Stimulated activated CD8-positive, alpha-beta memory T cell treated with anti-CD3 and anti-CD28 coated beads, Interleukin-4, amount 100 ng/mL, for 24 hours (primary cell): Measurements from ENCODE around the gene RNFT2.

Experiments
- DNase-seq: peaks from one replicate; pipeline ENCODE4 v3.0.0-alpha.2; 2020; ENCODE audit warnings: low read depth

The RNFT2 gene

DNA sequence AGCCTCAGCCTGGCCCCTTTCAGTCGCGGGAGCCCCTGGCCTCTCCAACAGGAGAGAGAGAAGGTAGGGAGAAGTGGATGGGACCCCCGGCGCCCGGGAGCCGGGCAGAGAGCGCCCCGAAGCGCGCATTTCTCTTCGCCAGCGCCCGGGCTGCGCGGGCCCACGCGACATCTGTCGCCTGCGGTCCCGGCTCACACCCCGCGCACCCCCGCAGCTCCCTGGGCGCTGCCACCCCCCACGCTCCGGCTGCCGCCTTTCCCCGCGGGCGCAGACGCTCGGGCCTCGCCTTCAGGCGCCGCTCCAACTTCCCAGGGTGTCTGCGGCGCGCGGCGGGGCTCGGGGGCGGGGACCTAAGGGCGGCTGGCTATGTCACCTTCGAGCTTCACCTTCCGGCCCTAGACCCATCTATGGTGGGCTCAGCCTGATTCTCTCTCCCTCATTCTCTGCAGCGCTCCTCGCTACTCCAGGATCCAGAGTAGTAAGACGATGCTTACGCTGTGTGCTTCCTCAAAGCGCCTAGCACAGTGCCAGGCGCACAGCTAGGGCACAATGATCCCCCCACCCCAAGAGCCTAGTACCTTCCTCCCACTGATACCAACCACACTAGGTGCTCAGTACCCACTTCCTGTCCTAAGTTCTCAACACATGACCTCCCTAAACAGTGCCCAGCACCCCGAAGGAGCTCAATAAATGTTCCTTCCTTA is 141.5 kb downstream of the RNFT2 start:
- no peak for DNase-seq

DNA sequence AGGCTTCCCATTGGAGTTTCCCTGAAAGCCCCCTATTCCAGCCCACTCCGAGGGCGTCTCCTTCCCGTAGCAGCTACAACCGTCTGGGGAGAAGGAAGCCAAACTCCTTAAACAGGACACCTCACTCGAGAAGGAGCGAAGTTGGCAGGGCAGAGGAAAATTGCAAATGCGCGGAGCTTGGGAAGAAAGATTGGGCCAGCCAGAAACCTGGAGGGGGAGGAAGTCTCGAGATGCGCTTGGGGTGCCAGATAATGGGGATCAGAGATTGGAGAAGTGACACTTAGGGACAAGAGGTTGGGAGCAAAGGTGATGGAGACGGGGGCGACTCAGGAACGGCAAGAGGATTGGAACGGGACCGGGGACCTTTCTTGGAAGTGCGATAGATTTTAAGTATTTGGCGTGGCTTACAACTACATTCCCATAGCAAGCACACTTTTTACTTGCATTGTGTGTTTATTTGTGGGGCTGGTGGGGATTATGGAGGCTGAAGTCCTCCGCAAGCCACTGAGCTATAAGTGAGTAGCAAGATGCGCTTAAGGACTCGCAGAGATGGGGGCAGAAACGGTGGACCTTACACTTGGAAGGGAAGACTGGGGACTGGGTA is 142.2 kb downstream of the RNFT2 start:
- no peak for DNase-seq

- peak; percentile 15 for DNase-seq
Observed at GRCh38 chr12:116880817-116881324, 142.8 kb downstream of the RNFT2 start.

DNA sequence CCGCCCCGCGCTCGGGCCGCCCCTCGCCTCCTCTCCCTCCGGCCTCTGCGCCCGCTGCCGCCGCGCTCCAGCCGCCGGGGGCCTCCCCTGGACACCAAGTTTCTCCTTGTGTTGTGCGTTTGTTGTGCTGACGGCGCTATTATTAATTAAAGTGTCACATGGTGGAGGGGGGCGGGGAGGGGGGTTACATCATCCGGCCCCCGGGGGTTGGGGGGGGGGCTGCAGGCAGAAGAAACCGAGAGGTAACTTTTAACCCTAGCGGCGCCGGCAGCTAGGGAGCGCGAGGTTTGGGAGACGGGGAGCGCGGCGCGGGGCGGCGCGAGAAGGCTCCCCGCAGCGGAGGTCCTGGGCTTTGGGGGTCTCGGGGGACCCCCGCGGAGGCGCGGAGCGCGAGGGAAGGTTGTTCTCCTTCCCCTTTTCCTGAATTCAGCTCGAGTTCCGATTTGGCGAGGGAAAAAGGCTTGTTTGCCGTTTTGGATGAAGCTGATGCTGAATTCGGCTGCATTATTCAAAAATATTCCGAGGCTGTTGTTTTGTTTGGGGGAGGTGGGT is 143.3 kb downstream of the RNFT2 start, which contains the start of gene HRK:
TSS of gene HRK (minus strand) at position 117 of the 552 bp plus-strand sequence. CDS start 134 bp downstream, outside the sequence.
- DNase-seq, result no peak

DNA sequence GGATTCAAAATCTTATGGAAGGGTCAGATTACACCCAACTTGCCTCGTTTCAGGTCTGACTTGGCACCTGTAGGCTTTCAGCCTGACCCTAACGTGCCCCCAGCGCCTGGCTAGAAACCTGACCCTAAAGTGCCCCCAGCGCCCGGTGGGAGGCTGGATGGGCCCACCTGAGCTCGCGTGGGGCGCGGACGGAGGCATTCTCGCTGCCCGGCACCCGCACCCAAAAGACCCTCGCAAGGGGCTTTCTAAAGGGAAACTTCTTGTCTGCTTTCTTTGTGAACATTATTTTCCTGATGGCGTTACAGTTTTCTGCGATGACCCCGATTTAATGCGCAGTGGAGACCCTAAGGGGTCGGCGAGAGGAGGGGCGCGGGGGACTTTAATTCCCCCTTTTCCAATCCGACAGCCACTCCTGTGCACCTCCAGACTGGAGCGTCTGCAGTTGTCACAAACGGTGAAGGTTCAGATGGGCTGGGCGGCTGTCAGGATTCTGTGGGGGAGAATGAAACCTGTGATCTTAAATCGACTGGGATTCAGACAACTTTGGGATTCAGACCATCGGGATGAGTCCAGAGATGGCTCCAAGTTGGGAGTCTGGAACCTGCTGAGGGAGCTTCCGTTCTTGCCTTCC is 143.9 kb downstream of the RNFT2 start:
- DNase-seq, result no peak

- no peak for DNase-seq
Observed at GRCh38 chr12:116882742-116883141, 144.6 kb downstream of the RNFT2 start.

- DNase-seq, result no peak
Observed at GRCh38 chr12:116884871-116885270, 146.8 kb downstream of the RNFT2 start.

GRCh38 chr12:116885491-116885890 is 147.4 kb downstream of the RNFT2 start:
- no peak for DNase-seq

DNA sequence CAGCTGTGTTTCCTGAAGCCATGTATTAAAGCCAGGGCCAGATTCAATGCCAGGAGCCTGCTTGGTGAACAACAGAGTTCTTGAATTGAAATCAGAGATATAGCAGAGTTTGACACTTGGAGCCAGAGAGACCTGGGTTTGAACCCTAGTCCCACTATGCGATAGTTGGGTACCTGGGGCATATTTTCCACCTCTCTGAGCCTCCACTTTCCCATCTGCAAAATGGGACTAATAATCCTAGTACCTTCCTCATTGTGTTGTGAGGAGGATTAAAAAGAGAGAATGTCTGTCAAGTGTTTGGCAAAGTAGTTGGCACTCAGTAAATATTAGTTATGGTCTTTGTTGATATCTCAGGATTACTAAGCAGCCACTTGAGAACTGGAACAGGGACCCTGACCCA is 149.1 kb downstream of the RNFT2 start:
- DNase-seq, result no peak

DNA sequence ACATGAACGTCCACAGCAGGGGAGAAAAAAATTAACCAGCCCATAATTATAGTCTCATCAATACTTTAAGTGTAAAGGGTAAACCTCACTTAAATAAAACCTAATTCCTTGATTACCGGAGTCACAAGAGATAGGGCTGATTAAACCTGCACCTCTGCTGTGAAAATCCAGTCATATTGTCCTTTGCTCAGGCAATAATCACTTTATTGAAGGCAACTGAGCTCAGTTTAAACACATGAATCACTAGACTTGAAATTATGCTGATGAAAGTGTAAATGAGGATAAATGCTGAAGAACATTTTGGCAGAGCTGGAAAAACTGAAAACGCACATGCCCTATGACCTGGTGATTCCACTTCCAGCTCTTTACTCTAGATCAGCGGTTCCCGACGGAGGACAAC is 149.8 kb downstream of the RNFT2 start:
- DNase-seq, result no peak

DNA sequence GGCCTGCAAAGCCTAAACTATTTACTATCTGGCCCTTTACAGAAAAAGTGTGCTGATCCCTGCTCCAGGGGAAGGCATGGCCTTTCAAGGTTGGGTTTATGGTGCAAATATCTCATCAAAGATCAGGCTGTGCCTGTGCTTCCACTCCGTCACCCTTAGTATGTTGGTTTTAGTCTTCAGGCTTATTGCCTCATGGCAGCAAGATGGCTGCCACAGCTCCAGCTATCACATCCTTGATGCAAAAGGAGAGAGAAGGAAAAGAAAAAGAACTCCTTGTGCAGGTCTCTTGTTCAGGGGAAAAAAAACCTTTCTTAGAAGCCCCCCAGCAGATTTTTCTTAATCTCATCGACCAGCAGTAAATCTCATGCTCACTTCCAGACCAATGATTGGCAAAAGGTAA is 152.2 kb downstream of the RNFT2 start:
- no peak for DNase-seq

DNA sequence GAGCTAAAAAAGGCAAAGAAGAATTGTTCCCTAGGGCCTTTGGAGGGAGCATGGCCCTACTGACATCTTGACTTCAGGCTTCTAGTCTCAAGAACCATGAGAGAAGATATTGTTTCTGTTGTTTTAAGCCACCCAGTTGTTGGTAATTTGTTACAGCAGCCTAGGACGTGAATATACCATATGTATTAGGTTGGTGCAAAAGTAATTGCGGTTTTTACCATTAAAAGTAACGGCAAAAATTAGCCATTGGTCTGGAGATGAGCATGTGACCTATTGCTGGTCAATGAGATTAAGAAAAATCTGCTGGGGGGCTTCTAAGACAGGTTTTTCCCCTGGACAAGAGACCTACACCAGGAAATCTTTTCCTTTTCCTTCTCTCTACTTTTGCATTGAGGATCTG is 152.9 kb downstream of the RNFT2 start:
- no peak for DNase-seq

- no peak for DNase-seq
Observed at GRCh38 chr12:116892349-116893140, 154.4 kb downstream of the RNFT2 start.

DNA sequence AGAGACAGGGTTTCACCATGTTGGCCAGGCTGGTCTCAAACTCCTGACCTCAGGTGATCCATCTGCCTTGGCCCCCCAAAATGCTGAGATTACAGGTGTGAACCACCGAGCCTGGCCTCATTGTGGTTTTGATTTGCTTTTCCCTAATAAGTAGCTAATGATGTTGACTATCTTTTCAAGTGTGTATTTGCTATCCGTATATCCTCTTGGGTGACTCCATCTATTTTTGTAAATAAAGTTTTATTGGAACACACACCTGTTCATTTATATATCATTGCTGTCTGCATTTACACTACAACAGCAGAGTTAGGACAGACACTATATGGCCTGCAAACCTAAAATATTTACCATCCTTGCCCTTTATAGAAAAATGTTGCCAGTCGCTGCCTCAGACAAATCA is 156.8 kb downstream of the RNFT2 start:
- no peak for DNase-seq

DNA sequence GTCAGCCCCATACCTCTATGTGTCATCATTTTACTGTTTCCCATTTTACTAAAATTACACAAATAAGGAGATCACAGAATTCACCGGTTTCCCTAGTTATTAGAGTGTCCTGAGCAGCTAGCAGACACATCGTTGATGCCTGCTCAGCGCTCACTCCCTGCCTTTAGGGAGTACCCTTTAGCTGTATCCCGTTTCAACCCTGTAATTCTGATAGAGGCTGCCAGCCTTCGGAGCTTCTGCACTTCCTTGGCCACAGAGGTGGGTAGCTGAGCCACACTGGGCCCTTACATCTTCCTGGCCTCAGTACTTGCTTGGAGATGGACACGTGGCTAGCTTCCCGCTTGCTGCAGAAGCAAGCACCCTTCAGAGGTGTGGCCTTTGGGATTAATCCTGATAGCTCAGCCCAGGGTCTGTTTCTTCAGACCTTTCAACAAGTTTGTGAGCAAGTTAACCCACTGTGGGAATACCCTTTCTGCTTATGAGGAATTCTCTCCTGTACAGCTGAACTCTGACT is 158.4 kb downstream of the RNFT2 start:
- no peak for DNase-seq

GRCh38 chr12:116897476-116897875 is 159.4 kb downstream of the RNFT2 start:
- DNase-seq, result no peak

GRCh38 chr12:116898669-116899068 is 160.6 kb downstream of the RNFT2 start:
- DNase-seq, result no peak

DNA sequence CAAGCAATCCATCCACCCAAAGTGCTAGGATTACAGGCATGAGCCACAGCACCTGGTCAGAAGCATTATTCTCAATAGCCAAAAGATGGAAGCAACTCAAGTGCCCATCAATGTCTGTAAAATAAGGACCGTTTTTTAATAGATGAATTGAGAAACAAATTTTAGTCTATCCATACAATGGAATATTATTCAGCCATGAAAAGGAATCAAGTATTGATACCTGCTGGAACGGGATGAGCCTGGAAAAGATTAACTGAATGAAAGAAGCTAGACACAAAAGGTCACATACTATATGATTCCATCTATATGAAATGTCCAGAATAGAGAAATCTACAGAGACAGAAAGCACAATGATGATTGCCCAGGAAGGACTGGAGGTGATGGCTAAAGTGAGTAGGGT is 163.5 kb downstream of the RNFT2 start:
- no peak for DNase-seq
